Right lobe of liver (tissue), 6 donors: Measurements from ENCODE around the gene TMEM255A. TPM values are rescaled to one million over a fixed set of nuclear protein-coding genes. Genes with fewer than 3 reads are reported as not detected.

ENCODE experiments used
- ATAC-seq, 4 donors: fragments of 200-7000 bp; cut with Tn5 transposase; one replicate each; pipeline ENCODE4 v1.9.1; 2020; ENCODE audit warnings: mild to moderate bottlenecking in 4 of 4, moderate library complexity in 4 of 4
- DNase-seq, 3 donors: peaks; one replicate each; pipeline ENCODE4 v3.0.0-alpha.2; 2020
- H3K27ac ChIP-seq, 3 donors: fragments of 200-600 bp; one replicate each; pipeline ENCODE4 v1.8.0; 2022
- H3K27me3 ChIP-seq, 2 donors: fragments of 200-600 bp; one replicate each; pipeline ENCODE4 v1.8.0; 2022
- H3K36me3 ChIP-seq, 4 donors: fragments of 200-600 bp; sonication (generic) in 1 of 4; one replicate each; pipeline versions ENCODE4 v1.5.1 to v1.8.0; 2017 to 2022; ENCODE audit warnings: control low read depth in 1 of 4
- H3K4me1 ChIP-seq, 4 donors: fragments of 200-600 bp; sonication (generic) in 1 of 4; one replicate each; pipeline versions ENCODE4 v1.5.1 to v1.8.0; 2017 to 2022; ENCODE audit warnings: control low read depth in 1 of 4
- H3K4me3 ChIP-seq, 3 donors: fragments of 200-600 bp; one replicate each; pipeline ENCODE4 v1.8.0; 2022
- H3K9me3 ChIP-seq, 4 donors: fragments of 200-600 bp; sonication (generic) in 1 of 4; one replicate each; pipeline versions ENCODE4 v1.5.1 to v1.8.0; 2017 to 2022; ENCODE audit warnings: control low read depth in 1 of 4
- CTCF ChIP-seq, 4 donors: fragments of 200-600 bp in 3 of 4; fragments of 450-650 bp in 1 of 4; IDR thresholded peaks; one replicate each; pipeline versions ENCODE4 v1.5.1 to v1.8.0; 2016 to 2022; ENCODE audit warnings: antibody characterized with exemption in 4 of 4, mild to moderate bottlenecking in 2 of 4
- POLR2A ChIP-seq: fragments of 450-650 bp; IDR thresholded peaks from one replicate; pipeline ENCODE4 v1.6.1; 2017; ENCODE audit warnings: antibody characterized with exemption, mild to moderate bottlenecking
- WGBS: methylation state at CpG from one replicate; pipeline ENCODE4 v1.1.6; 2018; ENCODE audit warnings: low coverage, low lambda C conversion rate; ENCODE audit not compliant: insufficient coverage; ENCODE audit errors: missing lambda C conversion rate; 5-methylcytosine and 5-hydroxymethylcytosine counted together
- intact Hi-C, 2 donors: fragments of 100-400 bp; cut with DNase I; formaldehyde crosslinking; loops; one replicate each; pipeline versions ENCODE4 v1.11.2 to v1.14.1; 2022
- total RNA-seq, 6 experiments: library from RNA; depleted of rRNA in 2 of 6; stranded (reverse); fragments of >200 nt in 2 of 6; fragmentation: NEBNext Ultra II Directional in 3 of 6; extraction: Animal tissue kit (Norgen Biotek cat#: 25700) in 3 of 6; gene quantifications; one replicate each; pipeline versions ENCODE4 v1.1.0 to v1.2.4, GENCODE V29; 2016 to 2023
- donor health status: DM: no; HTN: yes; CAD: no.
- donor health status: DM: no; HTN: no; CAD: no.
- donor health status: DM: no; HTN: no; CAD: no.
- donor health status: DM: no; HTN: yes; CAD: no.
- donor health status: DM: no; HTN: yes; CAD: no.

TMEM255A gene
- total RNA-seq, 6 experiments from 2014 or later = 0.25 to 0.37 (median 0.33) TPM; not detected in 3

GRCh38 chrX:120308959-120309872, 2.0 kb downstream of the TMEM255A start:
- Histone ChIP-seq H3K4me1 (peaks cover 0 to 13% (median 0%) of the 10 kb centered on the region in 4 donors), H3K4me3 (peak overlapping the region in 2 of 3 donors; percentile 13 to 18), H3K27ac (no peak overlapping the region), H3K36me3 (no peaks in the 10 kb centered on the region), H3K9me3 (no peaks in the 10 kb centered on the region), H3K27me3 (peaks cover 5 to 22% of the 10 kb centered on the region in 2 donors)
- TF ChIP-seq CTCF (IDR thresholded peaks at IDR 0.05) (peak; percentile 21 to 53 (median 38)), POLR2A (no peak)
- peak; percentile 59 to 72 (median 60) for DNase-seq
- ATAC-seq = peak; percentile 87 to 96 (median 94)
- intact Hi-C loops = no loop called here
- WGBS = 15% methylated on average over 27 of the region's 52 CpGs

- Histone ChIP-seq H3K27ac (no peak overlapping the region), H3K4me1 (peaks cover 0 to 13% (median 0%) of the 10 kb centered on the region in 4 donors), H3K36me3 (no peaks in the 10 kb centered on the region), H3K27me3 (peaks cover 5 to 20% of the 10 kb centered on the region in 2 donors), H3K9me3 (no peaks in the 10 kb centered on the region), H3K4me3 (no peak overlapping the region)
- DNase-seq (no peak), ATAC-seq (no peak)
- TF ChIP-seq POLR2A (no peak), CTCF (IDR thresholded peaks at IDR 0.05) (no peak)
- WGBS = 46% methylated on average over 10 of the region's 12 CpGs
- intact Hi-C loops = no loop called here
Observed at GRCh38 chrX:120308558-120308957, 2.7 kb downstream of the TMEM255A start.

- Histone ChIP-seq H3K36me3 (no peaks in the 10 kb centered on the region), H3K4me3 (no peak overlapping the region), H3K4me1 (peaks cover 0 to 13% (median 0%) of the 10 kb centered on the region in 4 donors), H3K27ac (no peak overlapping the region), H3K27me3 (peaks cover 5 to 20% of the 10 kb centered on the region in 2 donors), H3K9me3 (no peaks in the 10 kb centered on the region)
- TF ChIP-seq POLR2A = no peak
- no peak for TF ChIP-seq CTCF (IDR thresholded peaks at IDR 0.05)
- intact Hi-C loops = no loop called here
- DNase-seq (no peak), ATAC-seq (no peak)
- WGBS = 43% methylated on average over 2 of the region's 2 CpGs
Observed at GRCh38 chrX:120306630-120307029, 4.6 kb downstream of the TMEM255A start.

- intact Hi-C loops = no loop called here
Observed at GRCh38 chrX:120305531-120306141, 5.6 kb downstream of the TMEM255A start.

More at GRCh38 chrX:120305531-120306141, 5.6 kb downstream of the TMEM255A start:
- Histone ChIP-seq H3K4me3 (no peak overlapping the region), H3K4me1 (peaks cover 0 to 8% (median 0%) of the 10 kb centered on the region in 4 donors), H3K36me3 (no peaks in the 10 kb centered on the region), H3K9me3 (no peaks in the 10 kb centered on the region), H3K27me3 (peaks cover 5 to 20% of the 10 kb centered on the region in 2 donors), H3K27ac (no peak overlapping the region)
- 36% methylated on average over 10 of the region's 11 CpGs for WGBS
- ATAC-seq = no peak
- TF ChIP-seq POLR2A (no peak), CTCF (IDR thresholded peaks at IDR 0.05) (no peak)
- no peak for DNase-seq
